Measurements from ENCODE around the gene SPIN2A. TPM values are rescaled to one million over a fixed set of nuclear protein-coding genes. Genes with fewer than 3 reads are reported as not detected.
"Not testable (repeated sequence)": the region's sequence is repeated elsewhere in the genome, so short reads cannot be mapped to it uniquely, and the experiment has no call there.

SPIN2A gene
- 2.0 TPM for total RNA-seq

GRCh38 chrX:57137073-57137472, at the start of gene SPIN2A:
SPIN2A (minus strand) TSS chrX:57137397; CDS start chrX:57136597, 800 bp downstream.
- not testable (repeated sequence) for FAIRE-seq; DNase-seq (ENCODE audit: low spot score in 2 of 2)

DNA sequence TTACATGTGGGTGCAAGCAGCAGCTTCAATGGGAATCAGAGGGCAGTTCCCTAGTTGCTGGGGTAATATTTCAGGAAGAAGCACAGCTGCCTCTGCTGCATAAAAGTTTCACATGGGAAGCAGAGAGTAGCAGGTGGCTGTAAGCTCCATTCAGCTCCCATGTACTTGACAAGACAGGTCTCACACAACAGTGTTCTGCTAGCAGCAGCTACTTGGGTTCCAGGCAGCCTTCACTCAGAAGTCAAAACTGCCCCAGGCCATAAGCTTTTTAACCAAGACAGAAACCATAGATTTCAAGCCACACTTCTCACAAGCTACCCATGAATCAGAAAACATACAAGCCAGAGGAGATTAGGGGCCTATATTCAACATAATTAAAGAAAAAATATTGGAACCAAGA, 41.4 kb upstream of the SPIN2A start:
- FAIRE-seq (no peak), DNase-seq (ENCODE audit: low spot score in 2 of 2) (no peak)

DNA sequence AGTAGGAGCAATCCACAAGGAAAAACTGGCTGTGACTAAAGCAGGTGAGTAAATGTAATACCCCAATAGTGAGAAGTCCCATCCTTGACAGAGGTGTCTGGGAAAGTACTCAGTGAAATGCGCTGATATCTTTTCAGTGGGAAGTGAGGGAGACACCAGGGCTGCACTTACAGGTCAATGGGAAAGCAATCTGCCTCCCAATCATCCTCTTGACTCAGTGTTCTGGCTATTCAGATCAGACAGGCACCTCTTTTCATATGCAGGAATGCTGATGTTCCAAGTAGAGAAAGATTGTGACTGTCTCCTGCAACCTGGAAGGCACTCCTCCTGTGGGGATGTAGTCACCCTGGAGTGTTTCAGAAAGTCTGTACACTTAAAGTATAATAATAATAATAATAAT, 39.9 kb upstream of the SPIN2A start:
- DNase-seq (ENCODE audit: low spot score in 2 of 2), result no peak
- no peak for FAIRE-seq

GRCh38 chrX:57172544-57172943, 35.3 kb upstream of the SPIN2A start:
- no peak for DNase-seq (ENCODE audit: low spot score in 2 of 2)
- FAIRE-seq, result no peak

GRCh38 chrX:57156397-57157049, 19.3 kb upstream of the SPIN2A start:
- DNase-seq (ENCODE audit: low spot score in 2 of 2) (no peak), FAIRE-seq (no peak)

DNA sequence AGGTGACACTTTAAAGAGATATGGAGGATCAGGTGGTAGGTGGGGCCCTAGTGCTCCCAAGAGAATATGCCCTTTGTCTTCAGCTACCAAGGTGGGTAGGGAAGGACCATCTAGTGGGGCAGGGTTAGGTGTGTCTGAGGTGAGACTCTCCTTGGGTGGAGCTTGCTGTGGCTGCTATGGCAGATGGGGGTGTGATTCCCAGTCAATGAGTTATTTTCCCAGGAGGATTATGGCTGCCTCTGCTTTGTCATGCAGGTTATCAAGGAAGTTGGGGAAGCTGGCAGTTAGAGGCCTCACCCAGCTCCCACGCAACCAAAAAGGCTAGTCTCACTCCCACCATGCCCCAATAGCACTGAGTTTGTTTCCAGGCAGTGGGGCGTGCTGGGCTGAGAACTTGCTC, 18.0 kb upstream of the SPIN2A start:
- DNase-seq (ENCODE audit: low spot score in 2 of 2), result no peak

GRCh38 chrX:57152222-57152621, 15.0 kb upstream of the SPIN2A start:
- DNase-seq (ENCODE audit: low spot score in 2 of 2); FAIRE-seq: not testable (repeated sequence)

More for the DNA sequence above, 18.0 kb upstream of the SPIN2A start:
- FAIRE-seq, result no peak

DNA sequence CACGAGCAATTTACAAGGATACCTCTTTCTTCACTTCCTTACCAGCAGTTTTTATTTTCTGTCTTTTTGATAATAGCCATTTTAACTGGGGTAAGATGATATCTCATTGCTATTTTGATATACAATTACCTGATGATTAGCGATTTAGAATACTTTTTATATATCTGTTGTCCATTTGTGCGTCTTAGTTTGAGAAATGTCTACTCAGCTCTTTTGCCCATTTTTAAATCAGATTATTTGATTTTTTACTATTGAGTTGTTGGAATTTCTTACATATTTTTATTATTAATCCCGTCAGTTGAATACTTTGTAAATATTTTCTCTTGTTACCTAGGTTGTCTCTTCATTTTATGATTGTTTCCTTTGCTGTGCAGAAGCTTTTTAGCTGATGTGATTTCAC, 1.5 kb upstream of the SPIN2A start:
- FAIRE-seq (no peak), DNase-seq (ENCODE audit: low spot score in 2 of 2) (no peak)

- no peak for DNase-seq (ENCODE audit: low spot score in 2 of 2)
- FAIRE-seq, result no peak
Observed at GRCh38 chrX:57137501-57137900, 304 bp upstream of the SPIN2A start.

DNA sequence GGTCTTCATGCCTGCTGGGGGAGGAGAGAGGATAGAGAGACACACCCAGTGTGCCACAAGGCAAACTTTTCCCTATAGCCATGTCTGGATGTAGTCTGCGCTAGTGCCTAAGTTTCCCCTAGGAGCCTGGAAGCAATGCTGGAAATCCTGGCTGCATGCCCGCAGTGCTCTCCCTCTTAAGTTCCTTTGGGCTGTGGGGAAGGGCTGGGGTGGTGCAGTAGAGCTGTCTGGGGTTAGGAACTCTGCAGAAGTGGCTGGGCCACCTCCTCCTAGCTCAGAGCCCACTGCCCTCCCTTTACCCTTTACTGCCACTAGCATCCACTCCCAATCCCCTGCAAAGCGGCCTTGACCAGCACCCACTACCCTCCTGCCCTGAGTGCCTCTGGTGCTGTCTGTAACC, 608 bp downstream of the SPIN2A start:
- FAIRE-seq; DNase-seq (ENCODE audit: low spot score in 2 of 2): not testable (repeated sequence)

- no peak for FAIRE-seq
- DNase-seq (ENCODE audit: low spot score in 2 of 2), result no peak
Observed at GRCh38 chrX:57135287-57135686, 1.9 kb downstream of the SPIN2A start.

DNA sequence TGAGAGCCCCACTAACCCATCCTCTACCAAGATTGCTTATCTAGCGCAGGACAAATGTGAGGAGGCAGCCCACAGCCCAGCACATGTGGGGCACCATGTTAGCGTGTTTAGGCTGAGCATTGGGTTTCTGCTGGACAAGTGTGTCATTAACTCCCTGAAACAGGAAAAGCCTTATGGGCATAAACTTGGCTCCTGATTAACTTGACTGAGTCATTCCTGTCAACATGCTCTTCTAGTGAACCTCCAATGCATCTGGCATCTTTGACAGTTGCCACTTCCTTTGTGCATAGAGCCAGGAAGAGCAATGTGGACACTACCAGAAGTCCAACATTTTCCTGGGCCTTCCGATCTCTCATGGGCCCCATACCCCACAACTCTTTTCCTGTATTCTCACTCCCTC, 2.5 kb downstream of the SPIN2A start:
- FAIRE-seq, result no peak

DNA sequence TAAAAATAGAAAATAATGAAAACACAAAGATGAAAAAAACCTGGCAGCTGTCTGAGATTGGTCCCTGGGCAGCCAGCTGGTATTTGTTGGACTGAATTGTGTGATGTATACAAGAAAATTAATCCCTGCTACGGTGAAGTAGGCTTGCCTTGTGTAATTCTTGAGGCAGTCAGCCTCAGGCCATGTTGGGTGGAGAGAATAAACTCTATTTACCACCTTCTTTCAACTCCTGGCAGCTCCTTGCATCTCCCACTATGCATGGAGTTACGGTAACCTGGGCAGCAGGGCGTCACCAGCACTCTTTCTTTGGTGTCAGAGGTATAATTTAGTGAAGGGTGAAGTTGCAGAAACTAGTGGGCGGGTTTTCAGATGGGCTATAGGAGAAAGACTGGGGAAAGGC, 3.5 kb downstream of the SPIN2A start:
- FAIRE-seq (no peak), DNase-seq (ENCODE audit: low spot score in 2 of 2) (no peak)

More for the DNA sequence above, 2.5 kb downstream of the SPIN2A start:
- no peak for DNase-seq (ENCODE audit: low spot score in 2 of 2)

DNA sequence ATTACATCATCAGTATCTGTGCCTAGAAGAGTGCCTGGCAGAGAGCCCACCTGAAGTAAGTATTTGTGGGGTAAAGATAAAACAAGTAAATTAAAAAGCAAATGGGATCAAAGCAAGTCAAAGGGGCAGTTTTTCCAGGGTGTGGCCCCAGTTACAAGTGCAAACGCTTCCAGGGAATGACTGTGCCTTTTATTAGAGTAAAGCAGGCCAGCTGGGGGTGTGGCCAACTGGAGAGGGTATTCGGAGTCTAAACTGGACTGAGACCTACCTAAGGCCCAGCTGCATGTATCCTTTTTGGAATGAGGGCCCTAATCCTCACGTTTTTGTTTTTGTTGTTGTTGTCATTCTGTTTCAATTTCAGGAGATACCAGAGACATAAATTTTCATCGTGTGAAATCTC, 3.9 kb downstream of the SPIN2A start:
- not testable (repeated sequence) for DNase-seq (ENCODE audit: low spot score in 2 of 2); FAIRE-seq

DNA sequence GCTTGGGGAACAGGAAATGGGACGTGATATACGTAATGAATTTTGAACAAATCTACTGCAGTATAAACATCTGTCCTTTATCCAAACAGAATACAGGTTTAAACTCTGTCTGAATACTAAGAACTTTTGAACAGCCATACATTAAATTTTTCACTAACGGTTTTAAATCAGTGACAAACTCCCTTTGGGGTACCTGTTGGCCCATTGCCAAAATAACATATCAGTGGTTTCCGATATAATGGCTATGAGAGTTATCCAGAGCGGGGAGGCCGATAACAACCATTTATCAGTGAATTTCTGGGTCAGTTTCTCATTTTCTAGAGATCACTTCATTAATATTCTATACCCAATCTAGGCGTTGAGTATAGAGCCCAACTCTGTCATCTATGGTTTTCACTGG, 5.2 kb downstream of the SPIN2A start:
- DNase-seq (ENCODE audit: low spot score in 2 of 2), result no peak
- FAIRE-seq, result no peak

DNA sequence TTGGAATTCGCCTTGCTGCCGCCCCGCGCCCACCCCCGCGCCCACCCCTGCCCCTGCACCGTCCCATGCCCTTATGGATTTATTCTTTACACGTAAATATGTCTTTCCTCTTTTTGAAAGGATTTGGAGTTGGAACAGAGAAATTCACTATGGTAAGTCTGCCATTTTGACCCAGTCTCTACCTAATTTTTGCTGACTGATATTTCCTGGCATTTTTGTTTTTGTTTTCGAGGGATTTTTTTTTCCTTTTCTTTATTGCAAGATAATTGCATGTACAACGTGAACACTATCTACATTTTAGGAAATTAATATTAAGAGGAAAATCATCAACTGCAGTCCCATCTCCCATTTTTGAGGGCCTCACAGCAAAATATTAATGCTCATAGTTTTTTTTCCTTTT, 15.4 kb downstream of the SPIN2A start:
- no peak for DNase-seq (ENCODE audit: low spot score in 2 of 2)
- FAIRE-seq, result no peak

- DNase-seq (ENCODE audit: low spot score in 2 of 2), result peak; percentile 55 to 74
- FAIRE-seq, result no peak
Observed at GRCh38 chrX:57121162-57121755, 15.9 kb downstream of the SPIN2A start, which contains the start of gene SPIN2B. SPIN2B (minus strand) TSS chrX:57121548.

DNA sequence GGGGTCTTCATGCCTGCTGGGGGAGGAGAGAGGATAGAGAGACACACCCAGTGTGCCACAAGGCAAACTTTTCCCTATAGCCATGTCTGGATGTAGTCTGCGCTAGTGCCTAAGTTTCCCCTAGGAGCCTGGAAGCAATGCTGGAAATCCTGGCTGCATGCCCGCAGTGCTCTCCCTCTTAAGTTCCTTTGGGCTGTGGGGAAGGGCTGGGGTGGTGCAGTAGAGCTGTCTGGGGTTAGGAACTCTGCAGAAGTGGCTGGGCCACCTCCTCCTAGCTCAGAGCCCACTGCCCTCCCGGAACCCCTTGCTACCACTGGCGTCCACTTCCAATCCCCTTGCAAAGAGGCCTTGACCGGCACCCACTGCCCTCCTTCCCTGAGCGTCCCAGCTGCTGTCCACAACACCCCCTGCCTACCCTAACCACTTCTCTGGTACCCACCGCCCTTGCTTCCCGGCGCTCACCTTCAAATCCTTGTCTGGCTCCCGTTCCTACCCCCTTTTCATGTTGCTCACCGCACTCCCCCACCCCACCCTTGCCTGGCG, 16.5 kb downstream of the SPIN2A start:
- FAIRE-seq; DNase-seq (ENCODE audit: low spot score in 2 of 2): not testable (repeated sequence)

GRCh38 chrX:57119416-57119815, 17.8 kb downstream of the SPIN2A start:
- DNase-seq (ENCODE audit: low spot score in 2 of 2) (no peak), FAIRE-seq (no peak)

- FAIRE-seq; DNase-seq (ENCODE audit: low spot score in 2 of 2): not testable (repeated sequence)
Observed at GRCh38 chrX:57117566-57117965, 19.6 kb downstream of the SPIN2A start.

- FAIRE-seq (no peak), DNase-seq (ENCODE audit: low spot score in 2 of 2) (no peak)
Observed at GRCh38 chrX:57104921-57105398, 32.2 kb downstream of the SPIN2A start.

- DNase-seq (ENCODE audit: low spot score in 2 of 2), result no peak
- no peak for FAIRE-seq
Observed at GRCh38 chrX:57104406-57104805, 32.8 kb downstream of the SPIN2A start.

Data from frontal cortex (tissue), 4 donors.